OCI-LY3 (cell line): ENCODE data around the gene HSD3B2.

Experiments
- H2AFZ ChIP-seq: fragments of 200-600, 300-600 bp; shearing (Covaris generic); 2 replicates; pipeline ENCODE4 v1.6.0; 2014; ENCODE audit warnings: antibody characterized with exemption, low read depth, low read length
- H3K27ac ChIP-seq: fragments of 200-600, 300-600 bp; sonication (generic); 2 replicates; pipeline ENCODE4 v1.5.1; 2014; ENCODE audit warnings: mild to moderate bottlenecking, low read length, moderate library complexity, mixed read lengths
- H3K27me3 ChIP-seq: fragments of 200-600, 300-600 bp; sonication (generic); 2 replicates; pipeline ENCODE4 v1.6.1; 2014; ENCODE audit warnings: low read depth, low read length, mixed read lengths
- H3K36me3 ChIP-seq: fragments of 200-600, 300-600 bp; sonication (generic); replicated peaks from 2 replicates; pipeline ENCODE3; 2014; ENCODE audit warnings: low read depth, low read length, mixed read lengths
- H3K4me1 ChIP-seq: fragments of 300-600, 200-600 bp; sonication (generic); 2 replicates; pipeline ENCODE4 v1.6.1; 2014; ENCODE audit warnings: low read length, mixed read lengths
- H3K4me2 ChIP-seq: fragments of 200-600, 300-600 bp; sonication (generic); 2 replicates; pipeline ENCODE4 v1.6.1; 2014; ENCODE audit warnings: low read length, mixed read lengths
- H3K4me3 ChIP-seq: fragments of 300-600, 200-600 bp; sonication (generic); 2 replicates; pipeline ENCODE4 v1.5.1; 2014; ENCODE audit warnings: antibody characterized with exemption, mild to moderate bottlenecking, low read length, moderate library complexity
- H3K79me2 ChIP-seq: fragments of 300-600, 200-600 bp; shearing (Covaris generic); 2 replicates; pipeline ENCODE4 v1.6.1; 2014; ENCODE audit warnings: mild to moderate bottlenecking, low read length, mixed read lengths
- H3K9ac ChIP-seq: fragments of 300-600, 200-600 bp; shearing (Covaris generic); 2 replicates; pipeline ENCODE4 v1.6.0; 2014; ENCODE audit warnings: mild to moderate bottlenecking, low read length, moderate library complexity
- H3K9me3 ChIP-seq: fragments of 200-600, 300-600 bp; shearing (Covaris generic); 2 replicates; pipeline ENCODE4 v1.6.1; 2014; ENCODE audit warnings: low read length, mixed read lengths; ENCODE audit not compliant: insufficient read depth
- H4K20me1 ChIP-seq: fragments of 200-600, 300-600 bp; sonication (generic); 2 replicates; pipeline ENCODE4 v1.6.1; 2016; ENCODE audit warnings: low read length, mixed read lengths; ENCODE audit not compliant: insufficient read depth
- CTCF ChIP-seq: fragments of 200-600, 300-600 bp; sonication (generic); IDR thresholded peaks from 2 replicates; pipeline ENCODE4 v1.5.1; 2014; ENCODE audit warnings: antibody characterized with exemption, low read length, low read depth
- EZH2phosphoT487 ChIP-seq: fragments of 200-600 bp; shearing (Covaris generic); IDR thresholded peaks from 2 replicates; pipeline ENCODE4 v1.6.1; 2018; ENCODE audit warnings: antibody characterized with exemption, mixed run types, low read depth

The HSD3B2 gene

GRCh38 chr1:119391749-119392148, 23.2 kb upstream of the HSD3B2 start:
- Histone ChIP-seq H3K36me3 (no peaks in the 10 kb centered on the region), H2AFZ (no peak overlapping the region), H3K9me3 (no peaks in the 10 kb centered on the region), H3K27me3 (peaks cover 8% of the 10 kb centered on the region; the same call in 1 of the 2 replicates), H3K4me3 (no peak overlapping the region), H4K20me1 (no peaks in the 10 kb centered on the region), H3K79me2 (no peaks in the 10 kb centered on the region), H3K27ac (no peak overlapping the region), H3K9ac (no peak overlapping the region), H3K4me2 (no peak overlapping the region), H3K4me1 (no peaks in the 10 kb centered on the region)
- no peak for TF ChIP-seq EZH2phosphoT487
- no peak for TF ChIP-seq CTCF

- Histone ChIP-seq H2AFZ (no peak overlapping the region), H3K27ac (no peak overlapping the region), H3K4me2 (no peak overlapping the region), H3K9ac (no peak overlapping the region), H3K27me3 (no peaks in the 10 kb centered on the region), H3K4me3 (no peak overlapping the region), H3K79me2 (no peaks in the 10 kb centered on the region), H3K36me3 (no peaks in the 10 kb centered on the region), H4K20me1 (no peaks in the 10 kb centered on the region), H3K4me1 (no peaks in the 10 kb centered on the region), H3K9me3 (no peaks in the 10 kb centered on the region)
- no peak for TF ChIP-seq EZH2phosphoT487
- no peak for TF ChIP-seq CTCF
Observed at GRCh38 chr1:119394085-119394484, 20.9 kb upstream of the HSD3B2 start.

- Histone ChIP-seq H3K9me3 (no peaks in the 10 kb centered on the region), H3K4me1 (no peaks in the 10 kb centered on the region), H3K36me3 (no peaks in the 10 kb centered on the region), H3K79me2 (no peaks in the 10 kb centered on the region), H3K4me2 (no peak overlapping the region), H4K20me1 (no peaks in the 10 kb centered on the region), H3K9ac (no peak overlapping the region), H3K27me3 (no peaks in the 10 kb centered on the region), H3K27ac (no peak overlapping the region), H3K4me3 (no peak overlapping the region), H2AFZ (no peak overlapping the region)
- no peak for TF ChIP-seq EZH2phosphoT487
- no peak for TF ChIP-seq CTCF
Observed at GRCh38 chr1:119396982-119397381, 18.0 kb upstream of the HSD3B2 start.

- no peaks in the 10 kb centered on the region for H3K36me3 ChIP-seq
- H3K4me3 ChIP-seq: no peak overlapping the region
- no peaks in the 10 kb centered on the region for H3K9me3 ChIP-seq
- no peaks in the 10 kb centered on the region for H3K79me2 ChIP-seq
- H4K20me1 ChIP-seq: no peaks in the 10 kb centered on the region
- H3K4me2 ChIP-seq: no peak overlapping the region
- no peaks in the 10 kb centered on the region for H3K27me3 ChIP-seq
- no peaks in the 10 kb centered on the region for H3K4me1 ChIP-seq
- no peak overlapping the region for H3K9ac ChIP-seq
- TF ChIP-seq CTCF (no peak), EZH2phosphoT487 (no peak)
- no peak overlapping the region for H3K27ac ChIP-seq
- no peak overlapping the region for H2AFZ ChIP-seq
Observed at GRCh38 chr1:119397986-119398385, 17.0 kb upstream of the HSD3B2 start.
